HG02943 (cell line): ENCODE data around the gene PTPRJ.

Experiments
- ATAC-seq: cut with Tn5 transposase; IDR thresholded peaks from one replicate; pipeline ENCODE4 v1.9.1; 2021; ENCODE audit warnings: mild to moderate bottlenecking, low read depth, moderate library complexity; ENCODE audit not compliant: unreplicated experiment

PTPRJ gene

DNA sequence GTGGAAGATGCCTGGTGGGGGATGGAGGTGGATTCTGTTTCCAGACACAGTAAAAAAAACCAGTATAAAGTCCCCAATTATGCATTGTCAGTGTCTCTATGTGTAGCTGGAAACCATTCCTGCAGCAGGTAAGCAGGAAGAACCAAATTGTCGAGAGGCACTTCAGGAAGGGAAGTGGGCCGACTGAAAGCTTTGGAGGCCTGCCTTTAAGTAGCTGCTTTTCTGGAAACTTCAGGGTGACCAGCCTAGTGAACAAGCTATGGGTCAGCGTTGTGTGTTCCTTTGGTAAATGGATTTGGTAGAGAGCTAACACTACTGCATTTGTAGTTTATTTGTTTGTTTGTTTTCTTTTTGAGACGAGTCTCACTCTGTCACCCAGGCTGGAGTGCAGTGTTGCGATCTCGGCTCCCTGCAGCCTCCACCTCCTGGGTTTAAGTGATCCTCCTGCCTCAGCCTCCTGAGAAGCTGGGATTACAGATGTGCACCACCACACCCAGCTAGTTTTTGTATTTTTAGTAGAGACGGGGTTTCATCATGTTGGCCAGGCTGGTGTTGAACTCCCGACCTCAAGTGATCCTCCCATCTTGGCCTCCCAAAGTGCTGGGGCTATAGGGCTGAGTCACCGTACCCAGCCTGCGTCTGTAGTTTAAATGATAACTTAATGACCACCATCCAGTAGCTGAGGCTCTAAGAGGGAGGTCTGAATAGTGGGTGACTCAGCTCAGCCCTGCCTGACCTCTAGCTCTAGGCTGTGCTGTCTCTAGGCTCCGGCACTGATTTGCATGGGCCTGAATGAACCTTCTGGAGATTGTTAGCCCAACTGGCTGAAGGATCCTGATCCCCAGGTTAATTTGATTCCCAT is 12.8 kb downstream of the PTPRJ start:
- no peak for ATAC-seq

DNA sequence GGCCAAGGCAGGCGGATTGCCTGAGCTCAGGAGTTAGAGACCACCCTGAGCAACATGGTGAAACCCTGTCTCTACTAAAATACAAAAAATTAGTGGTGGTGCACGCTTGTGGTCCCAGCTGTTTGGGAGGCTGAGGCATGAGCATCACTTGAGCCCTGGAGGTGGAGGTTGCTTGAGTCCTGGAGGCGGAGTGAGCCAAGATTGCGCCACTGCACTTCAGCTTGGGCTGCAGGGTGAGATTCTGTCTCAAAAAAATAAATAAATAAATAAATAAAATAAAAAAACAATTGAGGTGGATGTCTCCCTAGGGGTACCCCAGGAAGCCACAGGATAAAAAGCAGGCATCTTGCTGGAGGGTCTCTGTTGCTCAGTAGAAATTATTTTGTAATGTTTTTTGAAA is 14.1 kb downstream of the PTPRJ start:
- ATAC-seq: no peak

DNA sequence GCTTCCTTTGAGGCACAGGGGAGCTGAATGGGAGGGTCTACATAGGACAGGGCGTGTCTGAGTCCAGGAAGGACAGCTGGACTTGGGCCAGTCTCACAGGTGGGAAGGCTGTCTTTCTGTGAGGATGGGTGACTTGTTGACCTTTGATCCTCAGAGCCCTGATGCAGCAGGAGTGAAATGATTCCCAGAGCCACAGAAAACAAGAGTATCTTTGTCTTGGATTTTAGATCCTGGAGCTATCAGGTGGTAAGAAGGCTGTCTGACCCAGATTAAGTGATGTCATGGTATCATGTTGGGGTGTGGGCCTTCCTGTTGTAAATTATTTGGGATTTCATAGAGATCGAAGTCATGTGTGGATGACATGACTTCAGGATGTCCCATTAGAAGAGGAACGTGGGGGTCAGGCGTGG is 15.0 kb downstream of the PTPRJ start:
- no peak for ATAC-seq

DNA sequence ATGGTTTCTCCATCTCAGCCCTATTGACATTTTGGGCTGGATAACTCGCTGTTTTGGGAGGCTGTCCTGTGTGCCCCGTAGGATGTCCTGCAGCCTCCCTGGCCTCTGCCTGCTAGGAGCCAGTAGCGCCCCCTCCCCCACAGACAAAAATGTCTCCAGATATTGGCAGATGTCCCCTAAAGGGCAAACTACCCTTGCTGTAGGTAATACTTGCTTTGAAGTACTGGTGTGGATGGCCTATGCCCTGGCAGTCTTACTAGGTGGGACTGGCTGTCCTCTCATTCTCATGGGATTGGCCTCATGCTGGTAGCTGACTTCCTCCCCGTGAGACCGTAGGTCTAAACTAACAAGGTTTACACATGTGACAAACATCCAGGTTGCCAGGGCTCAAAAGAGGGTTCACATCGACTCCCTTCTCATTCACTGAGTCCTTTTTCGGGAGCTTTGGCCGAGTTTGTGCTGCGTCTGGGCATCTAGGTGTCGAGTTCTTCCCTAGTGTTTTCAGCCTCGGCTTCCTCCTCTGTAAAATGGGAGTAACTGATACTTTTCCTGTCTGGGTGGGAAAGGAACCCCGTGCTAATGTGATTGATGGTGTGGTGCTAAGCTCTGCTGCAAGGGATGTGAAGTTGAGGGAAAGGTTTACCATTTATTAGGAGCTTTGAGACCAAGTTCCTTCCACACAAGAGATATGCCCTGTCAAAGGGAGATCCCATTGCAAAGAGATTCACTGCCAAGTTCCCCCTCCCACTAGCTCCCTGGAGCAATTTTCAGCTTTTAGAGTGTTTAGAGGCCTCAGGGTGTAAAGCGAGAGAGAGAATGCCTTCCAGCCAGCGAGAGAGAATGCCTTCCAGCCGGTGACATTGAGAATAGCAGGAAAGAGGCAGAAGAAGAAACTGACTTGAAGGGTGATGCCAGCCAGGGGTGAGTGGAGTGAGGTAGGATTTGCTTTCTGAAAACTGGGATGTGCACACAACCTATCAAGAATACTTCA is 17.0 kb downstream of the PTPRJ start:
- no peak for ATAC-seq

DNA sequence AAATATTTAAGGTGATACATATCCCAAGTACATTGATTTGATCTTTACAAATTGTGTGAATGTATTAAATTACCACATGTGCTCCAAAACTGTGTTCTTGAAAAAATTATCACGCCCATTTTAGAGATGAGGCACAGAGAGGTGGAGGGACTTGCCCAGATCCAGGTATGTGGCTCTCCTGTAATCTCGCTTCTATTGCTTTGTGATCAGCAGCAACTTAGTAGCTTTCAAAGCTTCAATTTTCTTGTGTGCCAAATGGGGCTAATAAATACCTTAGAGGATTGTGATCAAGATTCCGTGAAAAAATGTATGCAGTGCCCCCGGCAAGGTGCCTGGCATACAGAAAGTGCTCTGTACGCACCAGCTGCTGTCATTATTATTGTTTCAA is 18.0 kb downstream of the PTPRJ start:
- no peak for ATAC-seq

DNA sequence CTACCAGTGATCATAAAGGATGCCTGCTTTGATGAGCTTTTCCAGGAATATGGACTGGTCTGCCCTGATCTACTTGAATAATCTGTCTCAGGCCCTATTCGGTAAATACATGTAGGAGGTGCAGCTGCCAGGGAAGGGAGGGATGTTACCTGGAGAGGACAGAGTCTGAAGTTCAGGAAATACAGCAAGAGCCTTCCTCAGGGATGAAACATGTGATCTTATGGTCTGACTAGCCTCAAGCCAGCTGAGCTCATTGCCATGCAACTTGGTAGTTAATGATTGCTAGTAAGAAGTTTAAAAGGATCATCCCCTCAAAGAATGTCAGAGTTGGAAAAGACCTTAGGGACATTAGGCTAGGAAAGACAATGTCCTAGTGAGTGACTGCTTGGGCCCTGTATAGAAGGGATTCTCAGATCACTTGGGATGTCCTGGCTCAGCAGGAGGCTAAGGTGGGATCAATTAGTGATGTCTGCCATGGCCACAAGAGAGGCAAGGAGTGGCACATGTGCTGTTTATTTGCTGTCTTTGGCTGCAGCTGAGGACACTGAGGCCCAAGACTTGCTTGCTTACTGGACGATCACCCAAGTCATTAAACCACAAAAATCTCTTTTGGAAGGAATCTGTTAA is 18.5 kb downstream of the PTPRJ start:
- ATAC-seq: no peak

DNA sequence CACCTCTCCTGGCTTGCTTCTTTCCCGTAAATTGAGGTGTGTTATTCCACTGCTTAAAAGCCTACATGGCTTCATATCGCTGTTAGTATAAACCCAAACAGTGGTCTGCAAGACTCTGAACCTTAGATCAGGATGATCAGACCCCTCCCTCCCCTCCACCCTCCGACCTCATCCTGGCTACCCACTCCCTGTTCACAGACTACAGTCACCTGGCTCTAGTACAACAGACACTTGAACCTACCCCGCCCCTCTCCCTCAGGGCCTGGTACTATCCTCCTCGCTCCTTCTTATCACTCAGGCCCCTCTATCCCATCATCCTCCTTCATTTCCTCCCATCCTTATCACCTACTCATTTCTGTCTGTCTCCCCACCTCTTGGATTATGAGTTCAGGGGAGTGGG is 20.1 kb downstream of the PTPRJ start:
- ATAC-seq: no peak

DNA sequence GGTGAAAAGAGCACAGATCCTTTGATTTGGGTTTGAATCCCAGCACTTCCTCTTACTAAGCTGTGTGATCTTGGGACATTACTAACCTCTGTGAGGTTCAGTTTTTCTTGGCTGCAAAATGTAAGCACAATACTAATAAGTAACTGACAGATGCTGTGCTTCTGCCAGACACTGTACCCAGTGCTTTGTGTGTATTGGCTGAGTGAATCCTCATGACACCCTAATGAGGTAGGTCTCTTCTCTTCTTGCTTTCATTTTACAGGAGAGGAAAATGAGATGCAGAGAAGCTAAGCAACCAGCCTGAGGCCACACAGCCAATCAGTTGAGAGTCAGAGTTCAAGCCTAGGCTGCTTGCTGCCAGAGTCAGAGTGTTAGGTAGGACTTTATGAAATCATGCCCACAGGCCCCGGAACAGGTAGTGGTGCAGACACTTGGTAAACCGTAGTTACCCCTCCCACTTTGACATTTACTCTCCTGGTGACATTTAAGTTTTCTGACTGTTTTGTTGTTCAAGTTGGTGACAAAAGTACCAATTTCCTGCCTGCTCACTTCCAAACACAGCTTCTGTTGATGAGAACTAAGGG is 21.2 kb downstream of the PTPRJ start:
- ATAC-seq: peak; percentile 74

DNA sequence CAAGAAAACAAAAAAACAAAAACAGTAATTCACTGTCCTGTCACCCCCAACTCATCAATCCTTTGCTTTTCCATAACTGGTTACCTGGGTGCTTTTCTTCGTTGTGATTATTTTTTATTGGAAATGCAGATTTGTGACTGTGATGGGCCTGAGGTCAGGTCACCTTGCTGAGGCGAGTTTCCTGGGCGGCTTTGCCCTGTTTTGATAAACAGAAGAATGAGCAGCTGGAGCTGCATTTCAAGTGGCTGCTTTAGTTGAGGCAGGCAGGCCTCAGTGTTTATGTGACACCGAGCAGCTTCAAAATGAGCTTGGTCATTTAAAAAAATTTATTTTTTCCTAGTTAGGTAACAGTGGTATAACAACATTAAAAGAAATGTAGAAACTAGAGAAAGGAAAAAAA is 22.2 kb downstream of the PTPRJ start:
- ATAC-seq: no peak

DNA sequence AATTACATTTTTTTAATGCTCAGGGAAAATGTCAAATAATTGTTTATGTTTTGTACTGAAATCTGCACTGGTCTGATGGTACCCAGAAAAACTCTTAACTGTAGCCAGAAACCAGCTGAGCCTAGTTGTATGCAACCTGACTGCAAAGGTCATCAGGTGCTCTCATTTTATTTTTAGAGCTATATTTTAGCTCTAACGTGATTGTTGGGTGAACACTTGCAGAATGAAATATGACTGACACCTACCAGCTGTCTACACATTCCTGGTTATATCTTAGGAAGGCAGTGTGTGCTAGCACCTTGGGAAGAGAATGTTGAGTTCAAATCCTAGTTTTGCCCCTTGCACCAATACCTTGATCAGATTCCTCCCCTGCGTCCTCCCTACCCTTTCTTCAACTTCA is 23.6 kb downstream of the PTPRJ start:
- no peak for ATAC-seq

DNA sequence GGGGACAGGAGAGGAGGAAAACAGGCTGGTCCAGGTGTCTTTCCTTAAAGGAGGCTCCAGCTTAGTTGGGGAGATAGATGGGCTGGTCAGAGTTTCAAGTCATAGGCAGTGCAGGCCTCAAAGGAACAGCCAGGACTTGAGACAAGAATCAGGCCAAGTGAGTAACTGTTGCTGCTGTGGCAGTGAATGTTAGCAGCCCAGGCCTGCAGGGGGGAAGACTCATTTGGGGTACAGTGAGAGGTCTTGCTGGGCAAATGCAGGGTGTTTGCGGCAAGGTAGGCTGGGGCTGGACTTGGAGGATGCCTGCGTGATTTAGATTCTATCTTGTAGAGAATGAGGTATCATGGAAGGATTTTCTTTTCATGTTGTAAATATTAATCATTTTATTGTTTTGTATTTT is 24.1 kb downstream of the PTPRJ start:
- no peak for ATAC-seq

DNA sequence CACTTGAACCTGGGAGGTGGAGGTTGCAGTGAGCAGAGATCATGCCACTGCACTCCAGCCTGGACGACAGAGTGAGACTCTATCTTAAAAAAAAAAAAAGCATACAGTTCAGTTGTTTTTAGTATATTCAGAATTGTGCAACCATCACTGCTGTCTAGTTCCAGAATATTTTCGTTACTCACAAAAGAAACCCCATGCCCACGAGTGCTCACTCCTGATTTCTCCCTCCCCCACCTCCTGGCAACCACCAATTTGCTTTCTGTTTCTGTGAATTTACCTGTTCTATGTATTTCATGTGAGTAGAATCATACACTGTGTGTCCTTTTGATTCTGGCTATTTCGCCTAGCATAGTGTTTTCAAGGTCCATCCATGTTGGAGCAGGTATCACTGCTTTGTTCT is 24.8 kb downstream of the PTPRJ start:
- no peak for ATAC-seq

DNA sequence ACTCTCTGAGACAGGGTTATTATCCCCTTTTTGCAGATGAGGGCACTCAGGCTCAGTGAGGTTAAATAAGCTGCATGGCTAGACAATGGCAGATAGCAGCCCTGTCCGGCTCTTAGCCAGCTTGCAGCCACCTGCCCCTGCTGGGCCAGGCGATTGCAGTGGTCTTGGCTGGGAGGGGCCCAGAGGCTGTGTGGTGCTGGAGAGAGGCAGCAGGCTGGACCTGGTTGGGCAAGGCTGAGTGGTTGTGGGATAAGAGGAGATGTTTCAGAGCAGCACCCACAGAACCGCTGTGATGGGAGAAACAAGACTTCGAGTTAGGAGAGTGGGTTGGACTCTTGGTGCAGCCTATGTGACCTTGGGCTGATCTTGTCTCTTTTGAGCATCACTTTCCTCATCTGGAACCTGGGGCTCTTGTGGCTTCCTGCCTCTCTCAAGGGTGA is 25.5 kb downstream of the PTPRJ start:
- no peak for ATAC-seq

DNA sequence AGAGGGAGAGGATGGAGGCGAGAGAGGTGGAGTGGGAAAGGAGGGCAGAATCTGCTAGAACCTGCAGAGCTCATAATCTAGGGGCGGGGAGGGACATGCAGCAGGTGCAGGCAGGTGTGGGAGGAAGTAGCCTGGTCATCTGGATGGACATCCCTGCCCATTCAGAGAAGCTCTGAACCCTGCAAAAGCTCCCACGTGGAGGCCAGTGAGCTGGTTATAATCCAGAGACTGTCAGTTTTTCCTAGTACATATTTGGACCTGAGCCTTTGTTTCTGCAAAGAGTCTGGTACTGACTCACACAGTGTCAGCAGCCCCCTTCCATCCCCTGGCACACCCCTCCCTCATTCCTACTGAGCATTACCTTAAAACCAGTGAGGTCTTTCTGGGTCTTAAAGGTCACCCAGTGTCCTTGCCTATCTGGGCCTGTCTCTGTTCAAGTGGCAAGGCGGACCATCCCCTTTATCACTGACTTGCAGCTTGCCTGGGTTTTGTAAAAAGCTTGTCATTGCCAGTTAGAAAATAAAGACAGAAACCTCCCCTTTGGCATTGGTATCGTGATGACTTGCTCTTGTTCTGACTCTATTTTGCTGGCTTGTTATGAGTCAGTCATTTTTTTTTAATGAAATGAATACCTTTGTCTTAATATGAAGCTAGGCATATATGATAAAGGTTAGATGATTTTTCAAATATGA is 26.1 kb downstream of the PTPRJ start:
- ATAC-seq: no peak

DNA sequence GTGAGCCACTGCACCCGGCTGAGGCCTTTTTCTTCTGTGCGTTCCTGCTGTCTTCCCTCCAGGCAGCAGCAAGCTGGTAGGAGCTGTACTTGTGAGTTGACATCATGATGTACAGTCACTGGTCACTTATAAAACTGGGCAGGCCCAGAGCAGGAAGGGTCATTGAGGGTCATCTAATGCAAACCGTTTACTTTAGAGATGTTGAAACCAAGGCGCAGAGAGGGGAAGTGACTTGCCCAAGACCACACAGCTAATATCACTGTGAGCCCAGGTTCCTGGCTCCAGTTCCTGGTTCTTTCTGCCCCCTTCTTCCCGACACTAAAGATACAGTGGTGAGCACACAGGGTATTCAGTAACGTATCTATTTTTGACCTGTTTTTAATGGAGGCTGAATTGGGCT is 27.3 kb downstream of the PTPRJ start:
- no peak for ATAC-seq

DNA sequence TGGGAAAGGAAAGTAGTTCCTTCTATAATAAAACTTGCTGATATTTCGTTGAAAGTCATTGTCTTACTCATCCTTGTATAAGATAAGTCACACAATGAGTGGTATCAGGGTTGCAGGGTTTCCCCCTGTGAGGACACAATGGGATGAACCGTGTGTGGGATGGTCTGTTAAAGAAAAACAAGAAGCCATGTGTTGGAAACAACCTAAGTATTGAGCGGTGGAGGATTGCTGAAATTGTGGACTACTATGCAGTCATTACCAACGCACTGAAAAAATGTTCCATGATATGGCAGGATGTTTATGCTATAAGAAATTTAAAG is 28.6 kb downstream of the PTPRJ start:
- no peak for ATAC-seq

DNA sequence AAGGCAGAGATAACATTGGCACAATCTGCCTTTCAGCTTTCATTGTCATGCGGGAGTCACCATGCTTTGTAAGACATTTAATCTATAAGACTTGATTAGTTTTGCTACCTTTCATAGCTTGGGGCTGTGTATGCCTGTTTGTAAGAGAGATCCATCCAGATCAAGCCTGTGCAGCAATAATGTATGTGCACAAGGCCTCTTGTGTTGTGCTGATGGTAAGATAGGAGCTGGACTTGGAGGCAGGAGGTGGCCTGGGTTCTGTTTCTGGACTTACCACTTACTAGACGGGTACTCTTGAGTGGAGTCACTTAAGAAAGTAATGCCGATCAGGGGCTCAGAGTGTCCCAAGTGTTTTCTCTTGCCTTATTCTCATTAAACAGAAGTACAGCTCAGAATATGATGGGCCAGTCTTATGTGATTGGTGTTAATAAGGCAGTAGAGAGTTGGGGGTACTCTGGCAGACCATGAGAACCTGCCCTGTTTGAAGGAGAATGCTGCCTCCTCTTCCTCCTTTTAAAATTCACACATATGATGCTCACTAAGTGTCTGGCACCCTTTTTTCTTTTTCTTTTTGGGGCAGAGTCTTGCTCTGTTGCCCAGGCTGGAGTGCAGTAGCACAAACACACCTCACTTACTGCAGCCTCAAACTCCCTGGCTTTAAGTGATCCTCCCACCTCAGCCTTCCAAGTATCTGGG is 30.9 kb downstream of the PTPRJ start:
- ATAC-seq: no peak

DNA sequence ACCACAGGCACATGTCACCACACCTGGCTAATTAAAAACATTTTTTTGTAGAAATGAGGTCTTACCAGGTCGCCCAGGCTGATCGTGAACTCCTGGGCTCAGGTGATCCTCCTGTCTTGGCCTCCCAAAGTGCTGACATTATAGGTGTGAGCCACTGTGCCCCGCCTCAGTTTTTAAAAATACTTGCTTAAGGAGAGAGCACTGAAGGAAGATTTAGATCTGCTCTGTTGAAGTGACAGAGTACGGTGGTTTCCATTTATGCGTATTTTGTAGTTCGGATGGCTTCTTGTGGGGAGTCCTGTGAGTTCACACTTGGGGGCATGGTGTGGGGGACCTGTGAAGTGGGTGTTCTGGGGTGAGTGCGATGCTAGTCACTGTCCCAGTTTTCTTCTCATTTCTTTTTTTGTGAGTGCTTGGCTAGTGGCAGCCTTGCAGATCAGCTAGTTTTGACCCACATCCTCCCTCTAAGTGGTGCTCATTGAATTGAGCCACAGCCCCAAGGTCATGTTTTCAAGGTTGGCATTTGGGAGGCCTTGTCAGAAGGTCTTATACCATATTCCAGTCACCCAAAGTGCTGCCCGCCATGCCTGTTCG is 31.5 kb downstream of the PTPRJ start:
- ATAC-seq: no peak

DNA sequence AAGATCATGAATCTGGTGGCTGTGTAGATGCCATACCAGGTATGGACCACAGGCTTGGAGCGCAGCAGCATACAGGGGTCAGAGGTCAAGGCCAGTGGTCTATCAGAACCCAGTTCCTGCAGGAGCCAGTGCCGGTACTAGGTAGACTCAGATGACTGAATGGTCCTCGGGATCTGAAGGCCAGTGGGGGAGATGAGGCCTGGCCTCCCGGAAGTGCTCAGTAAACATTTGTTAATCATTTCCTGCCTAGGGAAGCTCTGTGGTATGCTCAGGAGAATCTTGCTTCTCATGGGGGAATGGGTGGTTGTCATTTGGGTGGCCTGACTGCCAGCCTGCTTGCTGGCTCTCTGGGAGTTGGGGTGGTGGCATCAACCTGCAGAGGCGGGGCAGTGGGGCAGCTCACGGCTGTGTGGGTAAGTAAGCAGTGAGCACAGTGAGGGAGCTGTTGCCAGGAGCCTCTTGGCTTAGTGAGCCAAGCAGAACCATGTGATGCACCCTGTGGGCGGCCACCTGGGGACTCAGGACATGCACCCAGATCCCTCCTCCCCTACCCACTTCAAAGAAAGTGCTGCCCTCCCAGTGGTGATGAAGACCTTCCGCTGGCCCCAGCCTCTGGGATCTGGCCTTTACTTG is 33.0 kb downstream of the PTPRJ start:
- ATAC-seq: peak; percentile 86
